Measurements from ENCODE around the gene UFC1. TPM values are rescaled to one million over a fixed set of nuclear protein-coding genes. Genes with fewer than 3 reads are reported as not detected.
A peak's percentile ranks its signal among the peaks of the same experiment; 100 is the strongest.

Gene UFC1
- total RNA-seq (105 and 136 TPM in 2 replicates), polyA plus RNA-seq (119 and 128 TPM in 2 replicates)

DNA sequence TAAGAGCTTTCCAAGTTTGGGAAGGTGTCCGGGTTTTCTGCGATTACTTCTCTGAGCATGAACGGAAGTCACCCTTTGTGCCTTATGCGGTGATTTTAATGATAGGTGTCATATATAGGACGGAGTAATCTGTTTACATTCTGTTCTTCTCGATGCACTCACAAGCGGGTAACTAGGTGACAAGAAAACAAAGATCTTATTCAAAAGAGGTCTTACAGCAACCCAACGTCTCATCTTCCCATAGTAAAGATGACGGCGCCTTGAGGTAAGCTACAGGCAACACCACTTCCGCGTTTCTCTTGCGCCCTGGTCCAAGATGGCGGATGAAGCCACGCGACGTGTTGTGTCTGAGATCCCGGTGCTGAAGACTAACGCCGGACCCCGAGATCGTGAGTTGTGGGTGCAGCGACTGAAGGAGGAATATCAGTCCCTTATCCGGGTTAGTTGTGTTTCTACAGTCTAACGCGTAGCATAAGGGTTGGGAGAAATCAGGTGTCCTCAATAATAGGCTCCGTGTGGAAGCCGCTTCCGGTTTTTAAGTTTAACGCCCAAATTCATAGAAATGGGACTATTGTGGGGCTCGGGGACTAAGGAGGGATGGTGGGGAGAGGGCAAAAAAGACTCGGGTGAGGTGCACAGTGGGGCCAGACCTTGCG lies at the start of gene UFC1:
TSS of gene UFC1 (plus strand) at position 297 of the 656 bp plus-strand sequence. CDS start at position 317, 20 bp downstream.
- no peaks in the 10 kb centered on the region for H3K9me2 ChIP-seq (replicated peaks; ENCODE audit: insufficient read depth)
- H3K9me3 ChIP-seq (ENCODE audit: low read depth): no peaks in the 10 kb centered on the region
- no peaks in the 10 kb centered on the region for H4K20me1 ChIP-seq (ENCODE audit: insufficient read depth, poor library complexity, severe bottlenecking)
- H3K79me2 ChIP-seq: peaks cover 19% of the 10 kb centered on the region
- peak within 1 kb of the TSS; percentile 80 for H3K4me2 ChIP-seq
- peak within 1 kb of the TSS; percentile 97 for H3K27ac ChIP-seq
- under 1% methylated on average over 33 of the region's 33 CpGs for WGBS (ENCODE audit: low lambda C conversion rate, missing lambda C conversion rate)
- peak; percentile 88 for DNase-seq (ENCODE audit: low spot score)
- H2AFZ ChIP-seq: peak within 1 kb of the TSS; percentile 59
- H3K36me3 ChIP-seq (replicated peaks; ENCODE audit: insufficient read depth, low read depth): no peaks in the 10 kb centered on the region
- H3K4me1 ChIP-seq (ENCODE audit: insufficient read depth): peaks cover 8% of the 10 kb centered on the region
- peak within 1 kb of the TSS; percentile 65 for H3K4me3 ChIP-seq
- TF ChIP-seq, protein P1, sequence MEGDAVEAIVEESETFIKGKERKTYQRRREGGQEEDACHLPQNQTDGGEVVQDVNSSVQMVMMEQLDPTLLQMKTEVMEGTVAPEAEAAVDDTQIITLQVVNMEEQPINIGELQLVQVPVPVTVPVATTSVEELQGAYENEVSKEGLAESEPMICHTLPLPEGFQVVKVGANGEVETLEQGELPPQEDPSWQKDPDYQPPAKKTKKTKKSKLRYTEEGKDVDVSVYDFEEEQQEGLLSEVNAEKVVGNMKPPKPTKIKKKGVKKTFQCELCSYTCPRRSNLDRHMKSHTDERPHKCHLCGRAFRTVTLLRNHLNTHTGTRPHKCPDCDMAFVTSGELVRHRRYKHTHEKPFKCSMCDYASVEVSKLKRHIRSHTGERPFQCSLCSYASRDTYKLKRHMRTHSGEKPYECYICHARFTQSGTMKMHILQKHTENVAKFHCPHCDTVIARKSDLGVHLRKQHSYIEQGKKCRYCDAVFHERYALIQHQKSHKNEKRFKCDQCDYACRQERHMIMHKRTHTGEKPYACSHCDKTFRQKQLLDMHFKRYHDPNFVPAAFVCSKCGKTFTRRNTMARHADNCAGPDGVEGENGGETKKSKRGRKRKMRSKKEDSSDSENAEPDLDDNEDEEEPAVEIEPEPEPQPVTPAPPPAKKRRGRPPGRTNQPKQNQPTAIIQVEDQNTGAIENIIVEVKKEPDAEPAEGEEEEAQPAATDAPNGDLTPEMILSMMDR (IDR thresholded peaks at IDR 0.05; ENCODE audit: poor library complexity): no peak
- TF ChIP-seq EZH2phosphoT487 (IDR thresholded peaks at IDR 0.05; ENCODE audit: low read depth, severe bottlenecking, unreplicated experiment): no peak
- TF ChIP-seq EZH2 (IDR thresholded peaks at IDR 0.05; ENCODE audit: borderline replicate concordance): no peak
- no peaks in the 10 kb centered on the region for H3K27me3 ChIP-seq

DNA sequence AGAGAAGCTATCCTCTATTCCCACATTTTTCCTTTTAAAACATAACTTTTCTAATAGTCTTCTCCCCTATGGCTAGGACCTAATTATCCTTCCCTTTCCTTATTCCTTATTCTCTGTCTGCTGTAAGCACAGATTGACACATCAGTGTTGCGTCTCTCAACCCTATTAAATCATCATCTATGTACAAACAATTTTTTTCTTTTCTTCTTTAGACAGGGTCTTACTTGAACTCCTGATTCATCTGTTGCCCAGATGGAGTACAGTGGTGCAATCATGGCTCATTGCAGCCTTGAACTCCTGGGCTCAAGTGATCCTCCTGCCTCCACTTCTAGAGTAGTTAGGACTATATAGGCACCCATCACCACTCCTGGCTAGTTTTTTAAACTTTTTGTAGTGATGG lies 47.3 kb upstream of the UFC1 start:
- WGBS (ENCODE audit: low lambda C conversion rate, missing lambda C conversion rate): 94% methylated on average over 1 of the region's 1 CpG
- H3K36me3 ChIP-seq (replicated peaks; ENCODE audit: insufficient read depth, low read depth): no peaks in the 10 kb centered on the region
- no peak overlapping the region for H3K4me2 ChIP-seq
- H3K4me1 ChIP-seq (ENCODE audit: insufficient read depth): no peaks in the 10 kb centered on the region
- H3K4me3 ChIP-seq: no peak overlapping the region
- H3K27ac ChIP-seq: no peak overlapping the region
- H3K27me3 ChIP-seq: no peaks in the 10 kb centered on the region
- peaks cover 5% of the 10 kb centered on the region for H4K20me1 ChIP-seq (ENCODE audit: insufficient read depth, poor library complexity, severe bottlenecking)
- H2AFZ ChIP-seq: no peak overlapping the region
- no peaks in the 10 kb centered on the region for H3K9me2 ChIP-seq (replicated peaks; ENCODE audit: insufficient read depth)
- TF ChIP-seq, protein P1 (IDR thresholded peaks at IDR 0.05; ENCODE audit: poor library complexity): no peak
- TF ChIP-seq EZH2phosphoT487 (IDR thresholded peaks at IDR 0.05; ENCODE audit: low read depth, severe bottlenecking, unreplicated experiment) (no peak), EZH2 (IDR thresholded peaks at IDR 0.05; ENCODE audit: borderline replicate concordance) (no peak)
- H3K79me2 ChIP-seq: peaks cover 68% of the 10 kb centered on the region
- no peak for DNase-seq (ENCODE audit: low spot score)
- no peaks in the 10 kb centered on the region for H3K9me3 ChIP-seq (ENCODE audit: low read depth)

DNA sequence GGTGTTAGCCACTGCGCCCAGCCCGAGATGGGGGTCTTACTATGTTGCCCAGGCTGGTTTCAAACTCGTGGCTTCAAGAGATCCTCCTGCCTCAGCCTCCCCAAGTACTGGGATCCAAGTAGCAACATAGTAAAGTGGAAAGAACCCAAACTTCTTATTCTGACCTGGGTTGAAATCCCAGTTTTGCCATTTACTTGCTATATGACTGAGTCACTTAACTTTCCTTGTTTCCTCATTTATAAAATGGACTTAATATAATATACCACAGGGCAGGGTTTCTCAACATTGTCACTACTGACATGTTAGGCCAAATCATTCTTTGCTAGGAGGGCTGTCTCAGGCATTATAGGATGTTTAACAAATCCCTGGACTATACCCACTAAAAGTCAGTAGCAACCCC lies 42.7 kb upstream of the UFC1 start:
- Histone ChIP-seq H3K4me2 (no peak overlapping the region), H3K4me1 (ENCODE audit: insufficient read depth) (peaks cover 2% of the 10 kb centered on the region), H2AFZ (no peak overlapping the region), H3K79me2 (peaks cover 97% of the 10 kb centered on the region), H3K9me3 (ENCODE audit: low read depth) (no peaks in the 10 kb centered on the region), H3K36me3 (replicated peaks; ENCODE audit: insufficient read depth, low read depth) (no peaks in the 10 kb centered on the region), H3K27ac (no peak overlapping the region), H3K9me2 (replicated peaks; ENCODE audit: insufficient read depth) (no peaks in the 10 kb centered on the region), H4K20me1 (ENCODE audit: insufficient read depth, poor library complexity, severe bottlenecking) (peaks cover 10% of the 10 kb centered on the region), H3K27me3 (no peaks in the 10 kb centered on the region), H3K4me3 (no peak overlapping the region)
- DNase-seq (ENCODE audit: low spot score): no peak
- TF ChIP-seq EZH2 (IDR thresholded peaks at IDR 0.05; ENCODE audit: borderline replicate concordance) (no peak), EZH2phosphoT487 (IDR thresholded peaks at IDR 0.05; ENCODE audit: low read depth, severe bottlenecking, unreplicated experiment) (no peak)
- TF ChIP-seq, protein P1 (IDR thresholded peaks at IDR 0.05; ENCODE audit: poor library complexity): no peak
- 100% methylated on average over 3 of the region's 3 CpGs for WGBS (ENCODE audit: low lambda C conversion rate, missing lambda C conversion rate)

All from hepatocyte (in vitro differentiated cells).